ENCODE results near the gene NCKIPSD.

Gene NCKIPSD

GRCh38 chr3:48678566-48679380, 6.9 kb downstream of the NCKIPSD start:
- DNase-seq (ENCODE audit: low read depth): no peak
- no peak overlapping the region for H3K4me3 ChIP-seq (ENCODE audit: low read depth, low read length)
- TF ChIP-seq MAX (IDR thresholded peaks at IDR 0.05; ENCODE audit: low read depth, low read length): no peak
- no peak for TF ChIP-seq MYC (IDR thresholded peaks at IDR 0.05; ENCODE audit: low read depth, low read length)
- no peak for TF ChIP-seq POLR2A (IDR thresholded peaks at IDR 0.05; ENCODE audit: extremely low read depth, insufficient read length)
- no peak for TF ChIP-seq CTCF (IDR thresholded peaks at IDR 0.05; ENCODE audit: low read depth, low read length)

GRCh38 chr3:48678056-48678455, 7.7 kb downstream of the NCKIPSD start:
- no peak overlapping the region for H3K4me3 ChIP-seq (ENCODE audit: low read depth, low read length)
- no peak for TF ChIP-seq POLR2A (IDR thresholded peaks at IDR 0.05; ENCODE audit: extremely low read depth, insufficient read length)
- TF ChIP-seq MAX (IDR thresholded peaks at IDR 0.05; ENCODE audit: low read depth, low read length): no peak
- TF ChIP-seq CTCF (IDR thresholded peaks at IDR 0.05; ENCODE audit: low read depth, low read length): no peak
- no peak for TF ChIP-seq MYC (IDR thresholded peaks at IDR 0.05; ENCODE audit: low read depth, low read length)
- no peak for DNase-seq (ENCODE audit: low read depth)

- DNase-seq (ENCODE audit: low read depth): no peak
- TF ChIP-seq CTCF (IDR thresholded peaks at IDR 0.05; ENCODE audit: low read depth, low read length) (no peak), MAX (IDR thresholded peaks at IDR 0.05; ENCODE audit: low read depth, low read length) (no peak), POLR2A (IDR thresholded peaks at IDR 0.05; ENCODE audit: extremely low read depth, insufficient read length) (no peak), MYC (IDR thresholded peaks at IDR 0.05; ENCODE audit: low read depth, low read length) (no peak)
- no peak overlapping the region for H3K4me3 ChIP-seq (ENCODE audit: low read depth, low read length)
Observed at GRCh38 chr3:48674505-48674904, 11.2 kb downstream of the NCKIPSD start.

- no peak overlapping the region for H3K4me3 ChIP-seq (ENCODE audit: low read depth, low read length)
- no peak for DNase-seq (ENCODE audit: low read depth)
- TF ChIP-seq MYC (IDR thresholded peaks at IDR 0.05; ENCODE audit: low read depth, low read length): no peak
- no peak for TF ChIP-seq CTCF (IDR thresholded peaks at IDR 0.05; ENCODE audit: low read depth, low read length)
- TF ChIP-seq MAX (IDR thresholded peaks at IDR 0.05; ENCODE audit: low read depth, low read length): no peak
- TF ChIP-seq POLR2A (IDR thresholded peaks at IDR 0.05; ENCODE audit: extremely low read depth, insufficient read length): no peak
Observed at GRCh38 chr3:48672522-48672921, 13.2 kb downstream of the NCKIPSD start.

- H3K4me3 ChIP-seq (ENCODE audit: low read depth, low read length): no peak overlapping the region
- DNase-seq (ENCODE audit: low read depth): no peak
- TF ChIP-seq MAX (IDR thresholded peaks at IDR 0.05; ENCODE audit: low read depth, low read length): no peak
- no peak for TF ChIP-seq CTCF (IDR thresholded peaks at IDR 0.05; ENCODE audit: low read depth, low read length)
- TF ChIP-seq POLR2A (IDR thresholded peaks at IDR 0.05; ENCODE audit: extremely low read depth, insufficient read length): no peak
- TF ChIP-seq MYC (IDR thresholded peaks at IDR 0.05; ENCODE audit: low read depth, low read length): no peak
Observed at GRCh38 chr3:48664929-48665328, 20.8 kb downstream of the NCKIPSD start.
